ENCODE results near the gene TOR1A. TPM values are rescaled to one million over a fixed set of nuclear protein-coding genes. Genes with fewer than 3 reads are reported as not detected.

TOR1A gene, protein sequence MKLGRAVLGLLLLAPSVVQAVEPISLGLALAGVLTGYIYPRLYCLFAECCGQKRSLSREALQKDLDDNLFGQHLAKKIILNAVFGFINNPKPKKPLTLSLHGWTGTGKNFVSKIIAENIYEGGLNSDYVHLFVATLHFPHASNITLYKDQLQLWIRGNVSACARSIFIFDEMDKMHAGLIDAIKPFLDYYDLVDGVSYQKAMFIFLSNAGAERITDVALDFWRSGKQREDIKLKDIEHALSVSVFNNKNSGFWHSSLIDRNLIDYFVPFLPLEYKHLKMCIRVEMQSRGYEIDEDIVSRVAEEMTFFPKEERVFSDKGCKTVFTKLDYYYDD
- total RNA-seq = 10 to 100 TPM in 5 of 6 donors, 1 to 10 TPM in 1; 8.9 to 17.5 (median 12.2) TPM
- 10 to 100 TPM; 10.0 to 15.3 TPM for polyA plus RNA-seq

DNA sequence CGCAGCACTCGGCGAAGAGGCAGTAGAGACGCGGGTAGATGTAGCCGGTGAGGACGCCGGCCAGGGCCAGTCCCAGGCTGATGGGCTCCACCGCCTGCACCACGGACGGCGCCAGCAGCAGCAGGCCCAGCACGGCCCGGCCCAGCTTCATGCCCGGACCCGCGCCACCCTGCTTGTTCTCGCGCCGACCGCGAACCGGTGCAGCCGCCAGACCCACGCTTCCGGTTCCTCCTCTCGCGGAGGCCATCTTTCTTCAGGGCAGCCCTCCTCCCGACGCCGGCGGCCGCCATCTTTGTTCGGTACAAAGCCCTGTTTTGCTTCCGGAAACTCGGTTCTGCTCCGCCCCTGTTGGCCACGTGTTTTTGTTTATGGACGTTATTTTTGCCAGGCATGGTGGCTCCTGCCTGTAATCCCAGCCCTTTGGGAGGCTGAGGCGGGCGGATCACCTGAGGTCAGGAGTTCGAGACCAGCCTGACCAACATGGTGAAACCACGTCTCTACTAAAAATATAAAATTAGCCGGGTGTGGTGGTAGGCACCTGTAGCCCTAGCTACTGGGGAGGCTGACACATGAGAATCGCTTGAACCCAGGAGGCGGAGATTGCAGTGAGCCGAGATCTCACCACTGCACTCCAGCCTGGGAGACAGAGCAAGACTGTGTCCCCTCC, at the start of gene TOR1A:
Gene TOR1A (minus strand): TSS at position 202 of the 667 bp plus-strand sequence. CDS start 51 bp downstream, at position 151.
- H3K4me1 ChIP-seq = peaks cover 0 to 4% (median 0%) of the 10 kb centered on the region in 3 donors

DNA sequence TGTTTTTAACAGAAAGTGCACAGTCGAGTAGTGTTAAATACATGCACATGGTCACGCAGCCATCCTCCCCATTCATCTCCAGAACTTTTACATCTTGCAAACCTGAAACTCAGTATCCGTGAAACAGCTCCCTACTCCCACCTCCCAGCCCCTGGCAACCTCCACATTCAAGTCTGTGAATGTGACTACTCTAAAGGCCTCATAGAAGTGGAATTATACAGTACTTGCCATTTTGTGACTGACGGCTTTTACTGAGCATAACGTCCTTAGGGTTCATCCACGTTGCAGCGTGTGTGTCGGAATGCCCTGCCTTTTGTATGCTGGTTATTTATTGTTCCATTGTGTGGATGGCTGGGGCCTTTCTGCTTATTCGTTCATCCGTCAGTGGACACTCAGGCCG, 47.1 kb upstream of the TOR1A start:
- intact Hi-C loops (cut with DNase I) = no loop called here
- no peak overlapping the region for H3K4me3 ChIP-seq
- WGBS, 2 donors = 92 to 93% methylated on average over 11 of the region's 11 CpGs
- FAIRE-seq (no peak), DNase-seq (no peak), ATAC-seq (no peak)
- H3K36me3 ChIP-seq = peaks cover 0 to 27% (median 13%) of the 10 kb centered on the region in 3 donors
- H3K27ac ChIP-seq = no peak overlapping the region
- TF ChIP-seq, protein P1, sequence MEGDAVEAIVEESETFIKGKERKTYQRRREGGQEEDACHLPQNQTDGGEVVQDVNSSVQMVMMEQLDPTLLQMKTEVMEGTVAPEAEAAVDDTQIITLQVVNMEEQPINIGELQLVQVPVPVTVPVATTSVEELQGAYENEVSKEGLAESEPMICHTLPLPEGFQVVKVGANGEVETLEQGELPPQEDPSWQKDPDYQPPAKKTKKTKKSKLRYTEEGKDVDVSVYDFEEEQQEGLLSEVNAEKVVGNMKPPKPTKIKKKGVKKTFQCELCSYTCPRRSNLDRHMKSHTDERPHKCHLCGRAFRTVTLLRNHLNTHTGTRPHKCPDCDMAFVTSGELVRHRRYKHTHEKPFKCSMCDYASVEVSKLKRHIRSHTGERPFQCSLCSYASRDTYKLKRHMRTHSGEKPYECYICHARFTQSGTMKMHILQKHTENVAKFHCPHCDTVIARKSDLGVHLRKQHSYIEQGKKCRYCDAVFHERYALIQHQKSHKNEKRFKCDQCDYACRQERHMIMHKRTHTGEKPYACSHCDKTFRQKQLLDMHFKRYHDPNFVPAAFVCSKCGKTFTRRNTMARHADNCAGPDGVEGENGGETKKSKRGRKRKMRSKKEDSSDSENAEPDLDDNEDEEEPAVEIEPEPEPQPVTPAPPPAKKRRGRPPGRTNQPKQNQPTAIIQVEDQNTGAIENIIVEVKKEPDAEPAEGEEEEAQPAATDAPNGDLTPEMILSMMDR (IDR thresholded peaks at IDR 0.05) = no peak
- no peaks in the 10 kb centered on the region for H3K9me3 ChIP-seq
- no peaks in the 10 kb centered on the region for H3K4me1 ChIP-seq
- H3K27me3 ChIP-seq = no peaks in the 10 kb centered on the region

More for the DNA sequence above, at the start of gene TOR1A:
- Histone ChIP-seq H3K9me3 (no peaks in the 10 kb centered on the region), H3K4me3 (peak within 1 kb of the TSS; percentile 72 to 84 (median 76)), H3K27me3 (no peaks in the 10 kb centered on the region), H3K27ac (peak within 1 kb of the TSS; percentile 22 to 50 (median 42)), H3K36me3 (peaks cover 2 to 41% (median 12%) of the 10 kb centered on the region in 3 donors)
- intact Hi-C loops (cut with DNase I) = no loop called here
- FAIRE-seq (no peak), DNase-seq (peak; percentile 93 to 97 (median 95)), ATAC-seq (peak; percentile 96 to 98 (median 98))
- TF ChIP-seq, protein P1 (IDR thresholded peaks at IDR 0.05) = no peak
- WGBS, 2 donors = 4% methylated on average over 37 to 47 of the region's 47 CpGs

DNA sequence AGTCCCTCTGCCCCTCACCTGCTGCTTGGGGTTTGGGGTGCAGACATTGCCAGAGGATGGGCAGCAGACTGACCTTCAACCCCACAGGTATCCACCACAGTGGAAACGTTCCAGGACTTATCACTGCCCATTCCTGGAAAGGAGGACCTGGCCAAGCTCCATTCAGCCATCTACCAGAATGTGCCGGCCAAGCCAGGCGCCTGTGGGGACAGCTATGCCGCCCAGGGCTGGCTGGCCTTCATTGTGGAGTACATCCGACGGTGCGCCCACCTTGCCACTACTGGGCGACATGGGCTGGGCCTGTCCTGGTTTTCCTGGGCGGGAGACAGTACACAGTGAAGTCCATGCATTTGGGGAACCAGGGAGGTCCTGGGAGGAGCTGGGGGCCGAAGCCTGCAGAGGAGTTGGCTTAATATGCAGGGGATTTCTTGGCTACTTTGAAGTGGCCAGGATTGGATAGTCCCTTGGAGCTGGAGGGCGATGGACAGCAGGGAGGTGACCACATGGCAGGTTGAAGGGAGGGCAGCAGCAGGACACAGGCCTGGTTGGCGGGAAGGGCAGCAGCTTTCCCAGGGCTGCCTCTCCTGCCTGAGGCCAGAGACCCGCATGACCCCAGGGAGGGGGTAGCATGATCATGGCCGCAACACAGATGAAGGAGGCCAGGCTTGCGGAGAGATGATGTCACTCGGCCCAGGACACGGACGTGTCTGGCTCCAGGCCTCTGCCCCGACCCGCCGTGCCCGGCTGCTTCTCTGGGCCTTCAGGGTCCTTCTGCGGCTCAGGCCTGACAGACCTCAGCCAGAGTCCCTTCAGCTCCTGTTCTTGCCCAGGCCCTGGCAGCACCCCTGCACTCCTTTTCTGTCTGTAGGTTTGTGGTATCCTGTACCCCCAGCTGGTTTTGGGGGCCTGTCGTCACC, 45.9 kb upstream of the TOR1A start:
- peaks cover 0 to 18% (median 4%) of the 10 kb centered on the region in 3 donors for H3K36me3 ChIP-seq
- H3K4me1 ChIP-seq = no peaks in the 10 kb centered on the region
- intact Hi-C loops (cut with DNase I) = no loop called here
- no peaks in the 10 kb centered on the region for H3K9me3 ChIP-seq
- FAIRE-seq = no peak
- H3K27ac ChIP-seq = no peak overlapping the region
- H3K27me3 ChIP-seq = no peaks in the 10 kb centered on the region
- no peak for ATAC-seq
- H3K4me3 ChIP-seq = no peak overlapping the region
- 90 to 93% methylated on average over 23 to 24 of the region's 24 CpGs for WGBS, 2 donors
- TF ChIP-seq, protein P1 (IDR thresholded peaks at IDR 0.05) = no peak
- no peak for DNase-seq

DNA sequence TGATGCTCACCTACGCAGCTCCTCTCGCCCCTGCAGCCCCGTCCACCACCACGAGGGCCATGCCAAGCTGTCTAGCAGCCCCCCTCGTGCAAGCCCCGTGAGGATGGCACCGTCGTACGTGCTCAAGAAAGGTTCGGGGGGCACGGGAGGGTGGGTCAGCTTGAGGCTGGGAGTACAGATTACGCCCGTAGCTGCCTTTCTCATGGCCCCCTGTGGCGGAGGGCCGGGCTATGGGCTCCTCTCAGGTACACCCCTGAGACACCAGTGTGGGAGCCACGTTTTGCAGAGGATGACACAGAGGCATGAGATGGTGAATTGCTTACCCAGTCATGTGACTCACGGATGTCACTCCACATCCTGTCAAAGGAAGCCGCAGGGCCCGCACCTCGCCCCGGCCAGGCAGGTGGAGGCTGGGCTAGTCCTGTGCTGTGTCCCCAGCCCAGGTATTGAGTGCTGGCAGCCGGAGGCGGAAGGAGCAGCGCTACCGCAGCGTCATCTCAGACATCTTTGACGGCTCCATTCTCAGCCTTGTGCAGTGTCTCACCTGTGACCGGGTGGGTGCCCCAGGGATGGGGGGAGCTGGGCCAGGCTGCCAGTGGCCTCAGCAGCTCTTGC, 45.0 kb upstream of the TOR1A start:
- Histone ChIP-seq H3K9me3 (no peaks in the 10 kb centered on the region), H3K27ac (no peak overlapping the region), H3K4me1 (no peaks in the 10 kb centered on the region), H3K4me3 (no peak overlapping the region), H3K36me3 (peaks cover 0 to 10% (median 0%) of the 10 kb centered on the region in 3 donors), H3K27me3 (no peaks in the 10 kb centered on the region)
- 90 to 93% methylated on average over 26 to 28 of the region's 28 CpGs for WGBS, 2 donors
- no peak for FAIRE-seq
- ATAC-seq = peak in 3 of 4 donors; percentile 36 to 54 (median 51)
- TF ChIP-seq, protein P1 (IDR thresholded peaks at IDR 0.05) = no peak
- peak in 1 of 6 donors; percentile 61 for DNase-seq
- intact Hi-C loops (cut with DNase I) = no loop called here

All from pancreas (tissue), 10 donors.